Endodermal cell (in vitro differentiated cells): Measurements from ENCODE around the gene ZFP14. TPM values are rescaled to one million over a fixed set of nuclear protein-coding genes. Genes with fewer than 3 reads are reported as not detected.
A peak's percentile ranks its signal among the peaks of the same experiment; 100 is the strongest.

Source experiments
- DNase-seq: peaks from one replicate; pipeline ENCODE4 v3.0.0-alpha.2; 2017
- H3K27ac ChIP-seq: 2 replicates; pipeline ENCODE4 v1.5.1; 2013; ENCODE audit warnings: mild to moderate bottlenecking, low read depth, low read length, moderate library complexity
- H3K27me3 ChIP-seq: 2 replicates; pipeline ENCODE4 v1.6.1; 2013; ENCODE audit warnings: mild to moderate bottlenecking, low read length, moderate library complexity; ENCODE audit not compliant: insufficient read depth, control insufficient read depth, poor library complexity, severe bottlenecking
- H3K36me3 ChIP-seq: 2 replicates; pipeline ENCODE4 v1.7.0; 2013; ENCODE audit warnings: mild to moderate bottlenecking, low read length, moderate library complexity; ENCODE audit not compliant: control insufficient read depth, insufficient read depth
- H3K4me1 ChIP-seq: one replicate; pipeline ENCODE4 v1.7.0; 2013; ENCODE audit warnings: low read length; ENCODE audit not compliant: control insufficient read depth, insufficient read depth
- H3K4me3 ChIP-seq: 2 replicates; pipeline ENCODE4 v1.5.1; 2013; ENCODE audit warnings: mild to moderate bottlenecking, low read length, moderate library complexity
- H3K9ac ChIP-seq: 2 replicates; pipeline ENCODE4 v1.6.1; 2013; ENCODE audit warnings: mild to moderate bottlenecking, low read length, moderate library complexity; ENCODE audit not compliant: poor library complexity, severe bottlenecking; ENCODE audit errors: extremely low read depth
- H3K9me3 ChIP-seq: 2 replicates; pipeline ENCODE4 v1.6.1; 2013; ENCODE audit warnings: mild to moderate bottlenecking, low read length, moderate library complexity; ENCODE audit not compliant: control insufficient read depth
- H3K27ac Mint-ChIP-seq: 2 replicates; pipeline ENCODE4 v1.8.0; 2020; ENCODE audit warnings: mixed read lengths
- H3K27me3 Mint-ChIP-seq: 2 replicates; pipeline ENCODE4 v1.8.0; 2021; ENCODE audit warnings: mild to moderate bottlenecking, mixed read lengths; ENCODE audit not compliant: insufficient read depth
- H3K36me3 Mint-ChIP-seq: 2 replicates; pipeline ENCODE4 v1.8.0; 2020; ENCODE audit warnings: low read depth, mixed read lengths
- H3K4me1 Mint-ChIP-seq: 2 replicates; pipeline ENCODE4 v1.8.0; 2020; ENCODE audit warnings: mixed read lengths
- H3K4me3 Mint-ChIP-seq: 2 replicates; pipeline ENCODE4 v1.8.0; 2020; ENCODE audit warnings: mild to moderate bottlenecking, moderate library complexity, mixed read lengths
- H3K9me3 Mint-ChIP-seq: 2 replicates; pipeline ENCODE4 v1.8.0; 2020; ENCODE audit warnings: mild to moderate bottlenecking, mixed read lengths
- WGBS, 2 experiments: methylation state at CpG; one replicate each; pipeline versions ENCODE4 v1.1.5 to v1.1.7; 2013; ENCODE audit warnings: missing lambda C conversion rate in 2 of 2, mixed read lengths in 1 of 2; ENCODE audit not compliant: insufficient coverage in 1 of 2, insufficient read length in 1 of 2; 5-methylcytosine and 5-hydroxymethylcytosine counted together
- total RNA-seq, 2 donors: library from RNA; stranded (reverse); fragmentation: NEBNext Ultra II Directional in 1 of 2; extraction: Animal tissue kit (Norgen Biotek cat#: 25700) in 1 of 2; gene quantifications; 2 replicates in 1 of 2; 3 replicates in 1 of 2; pipeline ENCODE4 v1.2.1, GENCODE V29; 2021
- TF ChIP-seq, protein P1 (sequence below): fragments of 200-600 bp; sonication (generic); conservative IDR thresholded peaks from 2 replicates; pipeline ENCODE4 v1.5.0; 2021; ENCODE audit warnings: antibody characterized with exemption, mild to moderate bottlenecking

Gene ZFP14
- total RNA-seq, 2 donors from 2014 or later = 9.2 to 11.1 TPM

- H3K4me3 Mint-ChIP-seq = no peak overlapping the region
Measured at GRCh38 chr19:36371886-36372285, 7.1 kb downstream of the ZFP14 start.

GRCh38 chr19:36363845-36364244, 15.2 kb downstream of the ZFP14 start:
- Histone ChIP-seq H3K36me3 (peaks cover 28% of the 10 kb centered on the region), H3K27me3 (no peaks in the 10 kb centered on the region), H3K27ac (no peak overlapping the region), H3K9me3 (no peaks in the 10 kb centered on the region), H3K9ac (no peak overlapping the region), H3K4me1 (no peaks in the 10 kb centered on the region), H3K4me3 (no peak overlapping the region)
- no peaks in the 10 kb centered on the region for H3K27me3 Mint-ChIP-seq
- 94 to 95% methylated on average over 6 of the region's 6 CpGs for WGBS, 2 experiments
- no peak for DNase-seq
- no peaks in the 10 kb centered on the region for H3K9me3 Mint-ChIP-seq
- no peak overlapping the region for H3K4me3 Mint-ChIP-seq
- H3K4me1 Mint-ChIP-seq = no peaks in the 10 kb centered on the region
- H3K36me3 Mint-ChIP-seq = peaks cover 60% of the 10 kb centered on the region
- TF ChIP-seq, protein P1, sequence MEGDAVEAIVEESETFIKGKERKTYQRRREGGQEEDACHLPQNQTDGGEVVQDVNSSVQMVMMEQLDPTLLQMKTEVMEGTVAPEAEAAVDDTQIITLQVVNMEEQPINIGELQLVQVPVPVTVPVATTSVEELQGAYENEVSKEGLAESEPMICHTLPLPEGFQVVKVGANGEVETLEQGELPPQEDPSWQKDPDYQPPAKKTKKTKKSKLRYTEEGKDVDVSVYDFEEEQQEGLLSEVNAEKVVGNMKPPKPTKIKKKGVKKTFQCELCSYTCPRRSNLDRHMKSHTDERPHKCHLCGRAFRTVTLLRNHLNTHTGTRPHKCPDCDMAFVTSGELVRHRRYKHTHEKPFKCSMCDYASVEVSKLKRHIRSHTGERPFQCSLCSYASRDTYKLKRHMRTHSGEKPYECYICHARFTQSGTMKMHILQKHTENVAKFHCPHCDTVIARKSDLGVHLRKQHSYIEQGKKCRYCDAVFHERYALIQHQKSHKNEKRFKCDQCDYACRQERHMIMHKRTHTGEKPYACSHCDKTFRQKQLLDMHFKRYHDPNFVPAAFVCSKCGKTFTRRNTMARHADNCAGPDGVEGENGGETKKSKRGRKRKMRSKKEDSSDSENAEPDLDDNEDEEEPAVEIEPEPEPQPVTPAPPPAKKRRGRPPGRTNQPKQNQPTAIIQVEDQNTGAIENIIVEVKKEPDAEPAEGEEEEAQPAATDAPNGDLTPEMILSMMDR = no peak
- H3K27ac Mint-ChIP-seq = no peak overlapping the region

More at GRCh38 chr19:36371886-36372285, 7.1 kb downstream of the ZFP14 start:
- Histone ChIP-seq H3K9ac (no peak overlapping the region), H3K4me1 (no peaks in the 10 kb centered on the region), H3K27ac (no peak overlapping the region), H3K36me3 (peaks cover 7% of the 10 kb centered on the region), H3K9me3 (peaks cover 10% of the 10 kb centered on the region), H3K4me3 (no peak overlapping the region), H3K27me3 (no peaks in the 10 kb centered on the region)
- Mint-ChIP-seq H3K4me1 (peaks cover 9% of the 10 kb centered on the region), H3K27me3 (no peaks in the 10 kb centered on the region), H3K36me3 (peaks cover 34% of the 10 kb centered on the region), H3K9me3 (peaks cover 8% of the 10 kb centered on the region), H3K27ac (no peak overlapping the region)
- no peak for DNase-seq
- TF ChIP-seq, protein P1 = no peak

- Histone ChIP-seq H3K4me1 (no peaks in the 10 kb centered on the region), H3K27ac (no peak overlapping the region), H3K4me3 (peak overlapping the region; percentile 24), H3K27me3 (no peaks in the 10 kb centered on the region), H3K36me3 (peaks cover 77% of the 10 kb centered on the region), H3K9ac (no peak overlapping the region), H3K9me3 (peaks cover 96% of the 10 kb centered on the region)
- Mint-ChIP-seq H3K27ac (no peak overlapping the region), H3K9me3 (peaks cover 67% of the 10 kb centered on the region), H3K36me3 (peaks cover 86% of the 10 kb centered on the region), H3K27me3 (no peaks in the 10 kb centered on the region), H3K4me1 (no peaks in the 10 kb centered on the region), H3K4me3 (no peak overlapping the region)
- DNase-seq = no peak
- TF ChIP-seq, protein P1 = no peak
- WGBS, 2 experiments = 99% methylated on average over 8 to 10 of the region's 10 CpGs
Measured at GRCh38 chr19:36340786-36341372, 38.1 kb downstream of the ZFP14 start.
